Activated B cell treated with CpG ODN at 0.5 μM for 24 hours (primary cell): ENCODE results near the gene TCF3. TPM values are rescaled to one million over a fixed set of nuclear protein-coding genes. Genes with fewer than 3 reads are reported as not detected.

Experiments used
- ATAC-seq: fragments of 200-7000 bp; cut with Tn5 transposase; one replicate; pipeline ENCODE4 v1.10.0; 2021; ENCODE audit warnings: low read depth, mild to moderate bottlenecking, moderate library complexity
- CTCF ChIA-PET: fragments of 350-600 bp; sonication (Branson Sonifier 250); formaldehyde crosslinking; loops from one replicate; lab custom pipeline; 2021; ENCODE audit warnings: antibody characterized with exemption; lab: Charles Lee
- POLR2A ChIA-PET: fragments of 350-600 bp; sonication (Branson Sonifier 250); formaldehyde crosslinking; loops from one replicate; lab custom pipeline; 2021; ENCODE audit warnings: antibody characterized with exemption; lab: Charles Lee
- DNase-seq: peaks from one replicate; pipeline ENCODE4 v3.0.0; 2022
- H3K27ac Mint-ChIP-seq: one replicate; pipeline ENCODE4 v1.8.0; 2020; ENCODE audit warnings: mixed read lengths
- H3K27me3 Mint-ChIP-seq: one replicate; pipeline ENCODE4 v1.8.0; 2021; ENCODE audit warnings: mixed read lengths
- H3K36me3 Mint-ChIP-seq: one replicate; pipeline ENCODE4 v1.8.0; 2021; ENCODE audit warnings: low read depth, mixed read lengths
- H3K4me1 Mint-ChIP-seq: one replicate; pipeline ENCODE4 v1.8.0; 2021; ENCODE audit warnings: mixed read lengths
- H3K4me3 Mint-ChIP-seq: one replicate; pipeline ENCODE4 v1.8.0; 2020; ENCODE audit warnings: mild to moderate bottlenecking, mixed read lengths
- H3K9me3 Mint-ChIP-seq: one replicate; pipeline ENCODE4 v1.8.0; 2020; ENCODE audit warnings: mixed read lengths
- intact Hi-C: fragments of 100-400 bp; cut with micrococcal nuclease; formaldehyde crosslinking; loops from one replicate; pipeline ENCODE4 v1.15.1; 2024
- total RNA-seq: library from RNA; stranded (reverse); gene quantifications from 2 replicates; pipeline ENCODE4 v1.2.3, GENCODE V29; 2022
- TF ChIP-seq, protein P1 (sequence below): fragments of 200-600 bp; IDR thresholded peaks from one replicate; pipeline ENCODE4 v1.8.0; 2022; ENCODE audit warnings: antibody characterized with exemption, mild to moderate bottlenecking

TCF3 gene
- total RNA-seq, 1 donor from 2014 or later, result 143 TPM

DNA sequence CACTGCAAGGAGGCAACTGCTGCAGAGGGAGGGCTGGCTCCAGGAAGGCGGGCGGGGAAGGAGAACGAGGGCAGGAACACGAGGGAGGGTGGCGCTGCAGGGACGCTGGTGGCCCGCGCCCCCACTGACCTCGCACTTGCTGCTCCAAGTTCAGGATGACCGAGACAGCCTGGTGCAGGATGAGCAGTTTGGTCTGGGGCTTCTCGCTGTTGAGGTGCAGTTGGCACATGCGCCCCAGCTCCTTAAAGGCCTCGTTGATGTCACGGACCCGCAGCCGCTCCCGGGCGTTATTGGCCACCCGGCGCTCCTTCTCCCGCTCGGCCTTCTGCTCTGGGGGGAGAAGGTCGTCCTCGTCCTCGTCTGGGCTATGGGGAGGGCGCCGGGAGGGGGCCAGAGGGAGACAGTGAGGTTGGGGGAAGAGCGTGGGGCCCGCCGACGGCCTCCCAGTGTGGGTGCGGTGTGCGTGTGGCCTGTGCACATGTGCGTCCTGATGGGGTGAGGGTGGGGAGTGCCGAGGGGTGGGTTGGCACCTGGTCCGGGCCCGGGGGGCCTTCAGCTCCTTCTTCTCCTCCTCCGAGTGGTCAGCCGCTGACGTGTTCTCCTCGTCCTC lies 37.2 kb downstream of the TCF3 start:
- ATAC-seq (no peak), DNase-seq (no peak)
- ChIA-PET POLR2A (interaction anchor here (0.6 kb wide), 1 partner anchor 10 kb away, joined by 8 read pairs; the partner anchor contains the start of gene UQCR11), CTCF (no interaction called here)
- H3K4me3 Mint-ChIP-seq, result no peak overlapping the region
- no peak overlapping the region for H3K27ac Mint-ChIP-seq
- H3K36me3 Mint-ChIP-seq, result peaks cover 77% of the 10 kb centered on the region
- no peaks in the 10 kb centered on the region for H3K27me3 Mint-ChIP-seq
- TF ChIP-seq, protein P1, sequence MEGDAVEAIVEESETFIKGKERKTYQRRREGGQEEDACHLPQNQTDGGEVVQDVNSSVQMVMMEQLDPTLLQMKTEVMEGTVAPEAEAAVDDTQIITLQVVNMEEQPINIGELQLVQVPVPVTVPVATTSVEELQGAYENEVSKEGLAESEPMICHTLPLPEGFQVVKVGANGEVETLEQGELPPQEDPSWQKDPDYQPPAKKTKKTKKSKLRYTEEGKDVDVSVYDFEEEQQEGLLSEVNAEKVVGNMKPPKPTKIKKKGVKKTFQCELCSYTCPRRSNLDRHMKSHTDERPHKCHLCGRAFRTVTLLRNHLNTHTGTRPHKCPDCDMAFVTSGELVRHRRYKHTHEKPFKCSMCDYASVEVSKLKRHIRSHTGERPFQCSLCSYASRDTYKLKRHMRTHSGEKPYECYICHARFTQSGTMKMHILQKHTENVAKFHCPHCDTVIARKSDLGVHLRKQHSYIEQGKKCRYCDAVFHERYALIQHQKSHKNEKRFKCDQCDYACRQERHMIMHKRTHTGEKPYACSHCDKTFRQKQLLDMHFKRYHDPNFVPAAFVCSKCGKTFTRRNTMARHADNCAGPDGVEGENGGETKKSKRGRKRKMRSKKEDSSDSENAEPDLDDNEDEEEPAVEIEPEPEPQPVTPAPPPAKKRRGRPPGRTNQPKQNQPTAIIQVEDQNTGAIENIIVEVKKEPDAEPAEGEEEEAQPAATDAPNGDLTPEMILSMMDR, result no peak
- intact Hi-C loops, result no loop called here
- H3K9me3 Mint-ChIP-seq, result no peaks in the 10 kb centered on the region
- peaks cover 31% of the 10 kb centered on the region for H3K4me1 Mint-ChIP-seq

DNA sequence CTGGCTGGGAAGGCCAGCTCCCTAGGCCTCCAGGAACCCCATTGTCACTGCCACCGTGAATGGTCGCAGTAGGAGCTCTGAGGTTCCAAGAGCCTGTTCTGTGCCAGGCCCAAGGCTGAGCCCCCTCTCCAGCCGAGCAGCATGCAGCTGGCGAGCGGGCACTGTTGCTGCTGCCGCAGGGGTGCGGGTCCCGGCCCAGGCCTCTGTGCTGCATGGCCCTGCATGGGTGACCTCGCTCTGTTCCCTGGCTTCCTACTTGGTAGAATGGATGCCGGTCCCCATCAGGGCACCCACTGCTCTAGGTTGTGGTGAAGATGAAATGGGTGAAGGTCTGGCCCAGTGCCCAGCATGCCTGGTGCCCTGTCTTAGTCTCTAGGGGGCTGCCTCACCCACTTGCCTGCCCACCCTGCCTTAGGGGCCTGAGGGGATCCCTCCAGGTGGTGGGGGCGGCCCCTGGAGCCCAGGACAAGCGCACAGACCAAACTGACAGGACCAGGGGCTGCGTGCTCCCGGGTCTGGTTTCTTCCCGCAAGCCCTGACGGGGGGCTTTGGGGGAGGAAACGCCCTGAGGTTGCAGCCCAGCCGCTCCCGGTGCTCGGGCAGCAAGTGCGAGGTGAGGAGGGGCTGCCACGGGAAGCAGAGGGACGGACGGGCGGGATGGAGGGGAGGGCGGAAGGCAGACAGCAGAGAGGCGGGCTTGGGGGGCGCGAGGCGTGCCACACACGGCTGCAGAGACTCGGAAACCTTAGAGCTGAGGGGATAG lies 38.4 kb downstream of the TCF3 start:
- no peak overlapping the region for H3K27ac Mint-ChIP-seq
- intact Hi-C loops, result no loop called here
- CTCF ChIA-PET, result no interaction called here
- H3K36me3 Mint-ChIP-seq, result peaks cover 77% of the 10 kb centered on the region
- POLR2A ChIA-PET, result no interaction called here
- no peak for DNase-seq
- H3K9me3 Mint-ChIP-seq, result no peaks in the 10 kb centered on the region
- no peak for ATAC-seq
- TF ChIP-seq, protein P1, result no peak
- H3K4me1 Mint-ChIP-seq, result peaks cover 38% of the 10 kb centered on the region
- no peak overlapping the region for H3K4me3 Mint-ChIP-seq
- no peaks in the 10 kb centered on the region for H3K27me3 Mint-ChIP-seq

DNA sequence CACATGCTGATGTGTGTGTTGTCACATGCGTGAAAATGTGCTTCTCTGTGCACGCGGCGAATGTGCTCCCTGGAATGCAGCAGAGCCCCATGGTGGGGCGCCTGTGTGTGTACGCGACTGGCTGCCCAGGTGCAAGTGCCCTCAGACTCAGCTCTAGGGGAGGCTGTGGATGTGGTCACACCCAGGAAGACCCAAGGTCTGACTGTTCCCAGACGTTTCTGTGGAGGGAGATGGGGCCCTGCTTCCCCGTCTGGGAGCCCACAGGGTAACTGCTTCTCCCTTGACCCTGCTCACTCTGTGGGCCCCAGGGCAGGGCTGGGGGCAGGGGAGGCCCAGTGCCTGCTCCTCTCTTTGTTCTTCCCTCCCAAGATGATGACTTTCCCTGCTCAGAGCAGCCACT lies 39.3 kb downstream of the TCF3 start:
- CTCF ChIA-PET, result no interaction called here
- intact Hi-C loops, result no loop called here
- no peak for DNase-seq
- Mint-ChIP-seq H3K27ac (no peak overlapping the region), H3K9me3 (no peaks in the 10 kb centered on the region), H3K27me3 (no peaks in the 10 kb centered on the region), H3K4me1 (peaks cover 38% of the 10 kb centered on the region), H3K4me3 (no peak overlapping the region), H3K36me3 (peaks cover 69% of the 10 kb centered on the region)
- TF ChIP-seq, protein P1, result no peak
- POLR2A ChIA-PET, result no interaction called here
- no peak for ATAC-seq

DNA sequence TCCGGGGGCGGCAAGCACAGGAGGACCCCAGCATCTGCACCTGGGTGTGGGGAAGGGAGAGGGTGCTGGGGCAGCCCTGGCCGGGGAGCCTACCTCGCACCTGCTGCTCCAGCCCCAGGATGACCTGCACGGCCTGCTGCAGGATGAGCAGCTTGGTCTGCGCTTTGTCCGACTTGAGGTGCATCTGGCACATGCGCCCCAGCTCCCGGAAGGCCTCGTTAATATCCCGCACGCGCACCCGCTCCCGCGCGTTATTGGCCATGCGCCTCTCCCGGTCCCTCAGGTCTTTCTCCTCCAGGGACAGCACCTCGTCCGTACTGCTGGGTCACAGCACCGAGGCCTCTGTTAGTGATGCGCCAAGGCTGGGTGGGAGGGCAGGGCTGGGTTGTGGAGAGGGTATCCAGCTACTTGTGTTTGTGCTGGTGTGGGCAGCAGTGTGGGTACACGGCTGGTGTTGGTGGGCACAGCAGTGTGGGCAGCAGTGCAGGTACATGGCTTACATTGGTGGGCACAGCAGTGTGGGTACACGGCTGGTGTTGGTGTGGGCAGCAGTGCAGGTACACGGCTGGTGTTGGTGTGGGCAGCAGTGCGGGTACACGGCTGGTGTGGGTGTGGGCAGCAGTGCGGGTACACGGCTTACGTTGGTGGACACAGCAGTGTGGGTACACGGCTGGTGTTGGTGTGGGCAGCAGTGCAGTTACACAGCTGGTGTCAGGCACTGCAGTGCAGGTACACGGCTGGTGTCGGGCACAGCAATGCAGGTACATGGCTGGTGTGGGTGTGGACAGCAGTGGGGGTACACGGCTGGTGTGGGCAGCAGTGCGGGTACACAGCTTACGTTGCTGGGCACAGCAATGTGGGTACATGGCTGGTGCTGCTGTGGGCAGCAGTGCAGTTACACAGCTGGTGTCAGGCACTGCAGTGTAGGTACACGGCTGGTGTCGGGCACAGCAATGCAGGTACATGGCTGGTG lies 40.0 kb downstream of the TCF3 start:
- ChIA-PET CTCF (no interaction called here), POLR2A (interaction anchor here (1.6 kb wide), 1 partner anchor 14 kb away, joined by 12 read pairs; no protein-coding TSS in a partner anchor)
- Mint-ChIP-seq H3K36me3 (peaks cover 65% of the 10 kb centered on the region), H3K27me3 (no peaks in the 10 kb centered on the region), H3K4me1 (peaks cover 30% of the 10 kb centered on the region), H3K4me3 (no peak overlapping the region), H3K27ac (no peak overlapping the region), H3K9me3 (no peaks in the 10 kb centered on the region)
- intact Hi-C loops, result no loop called here
- DNase-seq, result no peak
- TF ChIP-seq, protein P1, result no peak
- no peak for ATAC-seq
